Endodermal cell (in vitro differentiated cells): ENCODE results near the gene CDH8. TPM values are rescaled to one million over a fixed set of nuclear protein-coding genes. Genes with fewer than 3 reads are reported as not detected.

Source experiments
- DNase-seq: peaks from one replicate; pipeline ENCODE4 v3.0.0-alpha.2; 2017
- H3K27ac ChIP-seq: 2 replicates; pipeline ENCODE4 v1.5.1; 2013; ENCODE audit warnings: mild to moderate bottlenecking, low read depth, low read length, moderate library complexity
- H3K27me3 ChIP-seq: 2 replicates; pipeline ENCODE4 v1.6.1; 2013; ENCODE audit warnings: mild to moderate bottlenecking, low read length, moderate library complexity; ENCODE audit not compliant: insufficient read depth, control insufficient read depth, poor library complexity, severe bottlenecking
- H3K36me3 ChIP-seq: 2 replicates; pipeline ENCODE4 v1.7.0; 2013; ENCODE audit warnings: mild to moderate bottlenecking, low read length, moderate library complexity; ENCODE audit not compliant: control insufficient read depth, insufficient read depth
- H3K4me1 ChIP-seq: one replicate; pipeline ENCODE4 v1.7.0; 2013; ENCODE audit warnings: low read length; ENCODE audit not compliant: control insufficient read depth, insufficient read depth
- H3K4me3 ChIP-seq: 2 replicates; pipeline ENCODE4 v1.5.1; 2013; ENCODE audit warnings: mild to moderate bottlenecking, low read length, moderate library complexity
- H3K9ac ChIP-seq: 2 replicates; pipeline ENCODE4 v1.6.1; 2013; ENCODE audit warnings: mild to moderate bottlenecking, low read length, moderate library complexity; ENCODE audit not compliant: poor library complexity, severe bottlenecking; ENCODE audit errors: extremely low read depth
- H3K9me3 ChIP-seq: 2 replicates; pipeline ENCODE4 v1.6.1; 2013; ENCODE audit warnings: mild to moderate bottlenecking, low read length, moderate library complexity; ENCODE audit not compliant: control insufficient read depth
- H3K27ac Mint-ChIP-seq: 2 replicates; pipeline ENCODE4 v1.8.0; 2020; ENCODE audit warnings: mixed read lengths
- H3K27me3 Mint-ChIP-seq: 2 replicates; pipeline ENCODE4 v1.8.0; 2021; ENCODE audit warnings: mild to moderate bottlenecking, mixed read lengths; ENCODE audit not compliant: insufficient read depth
- H3K36me3 Mint-ChIP-seq: 2 replicates; pipeline ENCODE4 v1.8.0; 2020; ENCODE audit warnings: low read depth, mixed read lengths
- H3K4me1 Mint-ChIP-seq: 2 replicates; pipeline ENCODE4 v1.8.0; 2020; ENCODE audit warnings: mixed read lengths
- H3K4me3 Mint-ChIP-seq: 2 replicates; pipeline ENCODE4 v1.8.0; 2020; ENCODE audit warnings: mild to moderate bottlenecking, moderate library complexity, mixed read lengths
- H3K9me3 Mint-ChIP-seq: 2 replicates; pipeline ENCODE4 v1.8.0; 2020; ENCODE audit warnings: mild to moderate bottlenecking, mixed read lengths
- WGBS, 2 experiments: methylation state at CpG; one replicate each; pipeline versions ENCODE4 v1.1.5 to v1.1.7; 2013; ENCODE audit warnings: missing lambda C conversion rate in 2 of 2, mixed read lengths in 1 of 2; ENCODE audit not compliant: insufficient coverage in 1 of 2, insufficient read length in 1 of 2; 5-methylcytosine and 5-hydroxymethylcytosine counted together
- total RNA-seq, 2 donors: library from RNA; stranded (reverse); fragmentation: NEBNext Ultra II Directional in 1 of 2; extraction: Animal tissue kit (Norgen Biotek cat#: 25700) in 1 of 2; gene quantifications; 2 replicates in 1 of 2; 3 replicates in 1 of 2; pipeline ENCODE4 v1.2.1, GENCODE V29; 2021
- TF ChIP-seq, protein P1 (sequence below): fragments of 200-600 bp; sonication (generic); conservative IDR thresholded peaks from 2 replicates; pipeline ENCODE4 v1.5.0; 2021; ENCODE audit warnings: antibody characterized with exemption, mild to moderate bottlenecking

The CDH8 gene
- total RNA-seq, 2 donors from 2014 or later, result 13.9 to 27.2 TPM

DNA sequence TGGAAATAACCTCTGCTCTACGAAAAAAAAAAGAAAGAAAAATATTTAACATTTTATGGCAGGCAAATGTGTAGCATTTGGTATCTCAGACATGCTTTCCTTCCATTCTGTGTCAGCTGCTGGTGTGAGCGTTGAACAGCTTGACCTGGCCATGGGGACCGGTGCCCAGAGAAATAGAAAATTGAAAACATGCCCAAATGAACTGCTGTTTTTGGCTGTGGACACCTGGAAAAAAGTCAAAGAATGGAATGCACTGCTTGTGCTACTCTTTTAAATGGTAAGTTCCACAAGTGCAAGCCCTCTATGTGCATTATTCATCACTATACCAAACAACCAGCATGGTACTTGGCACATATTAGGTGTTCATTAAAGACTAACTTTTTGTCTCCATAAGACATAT lies 127.2 kb downstream of the CDH8 start:
- Histone ChIP-seq H3K4me1 (peaks cover 7% of the 10 kb centered on the region), H3K27ac (no peak overlapping the region), H3K27me3 (no peaks in the 10 kb centered on the region), H3K36me3 (no peaks in the 10 kb centered on the region), H3K9ac (no peak overlapping the region), H3K4me3 (no peak overlapping the region), H3K9me3 (peaks cover 17% of the 10 kb centered on the region)
- no peaks in the 10 kb centered on the region for H3K27me3 Mint-ChIP-seq
- no peak overlapping the region for H3K4me3 Mint-ChIP-seq
- peaks cover 33% of the 10 kb centered on the region for H3K36me3 Mint-ChIP-seq
- peaks cover 22% of the 10 kb centered on the region for H3K9me3 Mint-ChIP-seq
- TF ChIP-seq, protein P1, sequence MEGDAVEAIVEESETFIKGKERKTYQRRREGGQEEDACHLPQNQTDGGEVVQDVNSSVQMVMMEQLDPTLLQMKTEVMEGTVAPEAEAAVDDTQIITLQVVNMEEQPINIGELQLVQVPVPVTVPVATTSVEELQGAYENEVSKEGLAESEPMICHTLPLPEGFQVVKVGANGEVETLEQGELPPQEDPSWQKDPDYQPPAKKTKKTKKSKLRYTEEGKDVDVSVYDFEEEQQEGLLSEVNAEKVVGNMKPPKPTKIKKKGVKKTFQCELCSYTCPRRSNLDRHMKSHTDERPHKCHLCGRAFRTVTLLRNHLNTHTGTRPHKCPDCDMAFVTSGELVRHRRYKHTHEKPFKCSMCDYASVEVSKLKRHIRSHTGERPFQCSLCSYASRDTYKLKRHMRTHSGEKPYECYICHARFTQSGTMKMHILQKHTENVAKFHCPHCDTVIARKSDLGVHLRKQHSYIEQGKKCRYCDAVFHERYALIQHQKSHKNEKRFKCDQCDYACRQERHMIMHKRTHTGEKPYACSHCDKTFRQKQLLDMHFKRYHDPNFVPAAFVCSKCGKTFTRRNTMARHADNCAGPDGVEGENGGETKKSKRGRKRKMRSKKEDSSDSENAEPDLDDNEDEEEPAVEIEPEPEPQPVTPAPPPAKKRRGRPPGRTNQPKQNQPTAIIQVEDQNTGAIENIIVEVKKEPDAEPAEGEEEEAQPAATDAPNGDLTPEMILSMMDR, result no peak
- WGBS, 2 experiments, result 97 to 100% methylated on average over 2 to 3 of the region's 3 CpGs
- H3K4me1 Mint-ChIP-seq, result peaks cover 10% of the 10 kb centered on the region
- no peak overlapping the region for H3K27ac Mint-ChIP-seq
- DNase-seq, result no peak

GRCh38 chr16:61908426-61908825 lies 127.8 kb downstream of the CDH8 start:
- Mint-ChIP-seq H3K27ac (no peak overlapping the region), H3K4me3 (no peak overlapping the region), H3K27me3 (no peaks in the 10 kb centered on the region), H3K9me3 (peaks cover 24% of the 10 kb centered on the region), H3K36me3 (peaks cover 36% of the 10 kb centered on the region), H3K4me1 (peaks cover 10% of the 10 kb centered on the region)
- DNase-seq, result no peak
- Histone ChIP-seq H3K27me3 (no peaks in the 10 kb centered on the region), H3K4me1 (peaks cover 7% of the 10 kb centered on the region), H3K9me3 (peaks cover 17% of the 10 kb centered on the region), H3K27ac (no peak overlapping the region), H3K9ac (no peak overlapping the region), H3K4me3 (no peak overlapping the region), H3K36me3 (no peaks in the 10 kb centered on the region)
- TF ChIP-seq, protein P1, result no peak
- 92% methylated on average over 1 of the region's 1 CpG; no CpG with 5 or more reads in 1 of the 2 experiments for WGBS, 2 experiments

DNA sequence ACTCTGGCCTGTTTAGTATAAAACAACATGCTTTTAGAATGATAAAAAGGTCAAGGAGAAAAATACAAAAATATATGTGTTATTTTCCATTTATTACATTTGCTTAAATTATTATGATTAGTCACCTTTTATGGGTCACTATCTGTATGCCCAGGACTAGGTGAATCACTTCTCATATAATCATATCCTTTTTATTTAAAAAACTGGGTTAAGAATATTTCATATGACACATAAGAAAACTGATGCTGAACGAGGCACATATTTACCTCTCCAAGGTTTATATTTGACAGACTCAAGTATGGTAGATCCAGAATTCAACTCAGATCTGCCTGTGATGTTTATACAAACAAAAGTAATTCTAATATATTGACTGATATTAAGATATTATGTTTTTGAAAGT lies 134.5 kb downstream of the CDH8 start:
- TF ChIP-seq, protein P1, result no peak
- Histone ChIP-seq H3K4me3 (no peak overlapping the region), H3K9ac (no peak overlapping the region), H3K36me3 (no peaks in the 10 kb centered on the region), H3K9me3 (peaks cover 17% of the 10 kb centered on the region), H3K27ac (no peak overlapping the region), H3K27me3 (no peaks in the 10 kb centered on the region), H3K4me1 (no peaks in the 10 kb centered on the region)
- Mint-ChIP-seq H3K4me1 (peaks cover 8% of the 10 kb centered on the region), H3K27me3 (no peaks in the 10 kb centered on the region), H3K9me3 (peaks cover 22% of the 10 kb centered on the region), H3K4me3 (no peak overlapping the region), H3K27ac (no peak overlapping the region), H3K36me3 (peaks cover 33% of the 10 kb centered on the region)
- 91 to 100% methylated on average over 1 of the region's 1 CpG for WGBS, 2 experiments
- no peak for DNase-seq
